GM13977 (cell line): ENCODE results near the gene PLXNA4.

Experiments
- DNase-seq: peaks from one replicate; pipeline ENCODE4 v3.0.0; 2012; ENCODE audit warnings: low spot score
- in situ Hi-C: fragments of 300-500 bp; cut with MboI; formaldehyde crosslinking; loops from one replicate; pipeline ENCODE4 v1.12.0; 2022; ENCODE audit warnings: low sequenced_read_pairs, low pct_unique_long_range_greater_than_20kb, mixed read lengths, inconsistent platforms; ENCODE audit not compliant: unreplicated experiment
- TF ChIP-seq, protein P1 (sequence below): IDR thresholded peaks from 2 replicates; pipeline ENCODE4 v1.5.1; 2012; ENCODE audit warnings: mild to moderate bottlenecking, control low read depth; ENCODE audit not compliant: insufficient read depth; ENCODE audit errors: extremely low read depth, missing control alignments

Gene PLXNA4

DNA sequence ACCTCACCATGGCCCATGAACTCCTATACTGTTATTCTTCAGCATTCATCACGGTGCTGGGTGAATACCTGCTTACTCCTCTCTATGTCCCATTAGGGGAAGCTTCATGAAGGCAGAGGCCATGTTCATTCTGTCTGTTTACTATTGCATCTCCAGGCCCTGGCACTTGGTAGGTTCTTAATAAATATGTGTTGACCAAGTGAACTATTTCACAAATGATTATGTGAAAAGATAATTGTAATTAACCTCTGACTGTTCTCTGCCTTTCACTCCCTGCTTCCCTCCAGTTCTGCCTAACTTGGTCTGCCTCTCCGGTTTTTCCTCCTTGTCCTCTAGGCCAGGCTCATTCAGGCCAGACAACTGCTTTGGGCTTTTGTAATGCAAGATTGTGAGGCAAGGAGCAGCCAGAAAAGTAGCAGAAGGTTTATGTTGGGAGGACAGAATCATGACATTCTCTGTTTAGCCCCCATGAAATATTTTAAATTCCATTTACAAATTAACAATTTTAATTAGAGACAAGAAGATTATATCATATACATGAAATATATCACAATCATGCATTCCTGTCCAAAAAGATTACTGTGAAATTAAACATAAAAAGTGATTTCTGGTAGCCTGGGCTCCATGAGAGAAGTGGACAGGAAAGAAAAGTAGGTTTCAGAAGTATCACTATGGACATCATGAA lies 42.1 kb upstream of the PLXNA4 start:
- in situ Hi-C loops: no loop called here
- DNase-seq: no peak
- TF ChIP-seq, protein P1, sequence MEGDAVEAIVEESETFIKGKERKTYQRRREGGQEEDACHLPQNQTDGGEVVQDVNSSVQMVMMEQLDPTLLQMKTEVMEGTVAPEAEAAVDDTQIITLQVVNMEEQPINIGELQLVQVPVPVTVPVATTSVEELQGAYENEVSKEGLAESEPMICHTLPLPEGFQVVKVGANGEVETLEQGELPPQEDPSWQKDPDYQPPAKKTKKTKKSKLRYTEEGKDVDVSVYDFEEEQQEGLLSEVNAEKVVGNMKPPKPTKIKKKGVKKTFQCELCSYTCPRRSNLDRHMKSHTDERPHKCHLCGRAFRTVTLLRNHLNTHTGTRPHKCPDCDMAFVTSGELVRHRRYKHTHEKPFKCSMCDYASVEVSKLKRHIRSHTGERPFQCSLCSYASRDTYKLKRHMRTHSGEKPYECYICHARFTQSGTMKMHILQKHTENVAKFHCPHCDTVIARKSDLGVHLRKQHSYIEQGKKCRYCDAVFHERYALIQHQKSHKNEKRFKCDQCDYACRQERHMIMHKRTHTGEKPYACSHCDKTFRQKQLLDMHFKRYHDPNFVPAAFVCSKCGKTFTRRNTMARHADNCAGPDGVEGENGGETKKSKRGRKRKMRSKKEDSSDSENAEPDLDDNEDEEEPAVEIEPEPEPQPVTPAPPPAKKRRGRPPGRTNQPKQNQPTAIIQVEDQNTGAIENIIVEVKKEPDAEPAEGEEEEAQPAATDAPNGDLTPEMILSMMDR: no peak

DNA sequence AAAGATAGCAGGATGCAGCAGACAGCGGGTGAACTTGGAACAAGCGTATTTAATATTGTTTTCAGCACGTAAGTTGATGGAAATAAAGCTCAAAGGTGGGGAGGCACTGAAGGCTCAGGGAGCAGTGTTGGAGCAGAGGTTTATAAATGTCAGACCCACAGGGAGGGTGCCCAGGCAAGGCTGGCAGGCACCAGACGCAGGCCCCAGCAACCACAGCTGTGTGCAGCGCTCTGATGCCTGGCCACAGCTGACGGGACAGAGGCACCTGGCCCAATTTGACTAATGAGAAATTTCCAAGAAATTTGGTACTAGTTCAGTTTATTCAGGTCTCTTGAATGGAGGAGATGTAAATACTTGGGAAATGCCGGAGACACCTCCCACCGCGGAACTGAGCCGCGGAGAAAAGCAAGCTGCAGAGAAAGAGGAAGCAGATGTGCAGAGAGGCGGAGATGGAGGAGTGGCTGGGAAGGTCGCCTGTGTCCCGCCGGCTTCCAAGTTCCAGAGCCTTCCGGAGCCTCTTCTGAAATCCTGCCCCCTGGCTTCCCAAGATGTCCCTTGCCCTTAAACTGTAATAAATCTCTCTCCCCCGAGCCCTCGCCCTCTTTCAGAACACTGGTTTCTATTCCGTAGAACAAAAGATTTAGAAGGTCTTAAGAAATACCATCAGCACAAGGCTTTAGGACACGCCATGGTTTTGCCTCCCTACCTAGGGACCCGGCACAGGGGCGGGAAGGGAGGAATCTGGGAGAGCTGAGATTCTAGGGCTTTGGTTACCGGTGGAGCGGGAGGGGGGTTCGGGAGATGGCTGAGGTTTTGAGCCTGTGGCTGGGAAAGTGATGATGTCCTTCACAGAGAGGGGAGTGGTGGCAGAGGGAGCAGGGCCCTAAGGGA lies 38.4 kb upstream of the PLXNA4 start:
- TF ChIP-seq, protein P1: no peak
- DNase-seq: no peak
- in situ Hi-C loops: no loop called here

DNA sequence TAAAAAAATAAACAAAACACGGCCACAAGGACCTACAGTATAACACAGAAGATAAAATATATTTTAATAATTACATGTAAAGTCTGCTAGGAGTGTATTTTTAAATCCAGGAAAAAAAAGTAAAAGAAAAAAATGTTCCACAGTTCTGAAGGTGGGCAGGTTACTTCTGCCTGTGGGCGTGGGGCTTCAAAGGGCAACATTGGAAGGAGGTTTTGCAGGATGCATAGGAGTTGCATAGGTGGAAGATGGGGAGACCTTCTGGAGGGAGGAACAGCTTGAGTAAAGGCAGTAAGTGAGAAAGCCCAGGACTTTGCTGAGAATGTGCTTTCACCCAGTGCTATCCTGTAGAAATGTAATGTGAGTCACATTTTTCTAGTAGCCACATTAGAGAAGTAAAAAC lies 37.5 kb upstream of the PLXNA4 start:
- in situ Hi-C loops: no loop called here
- DNase-seq: no peak
- TF ChIP-seq, protein P1: no peak

DNA sequence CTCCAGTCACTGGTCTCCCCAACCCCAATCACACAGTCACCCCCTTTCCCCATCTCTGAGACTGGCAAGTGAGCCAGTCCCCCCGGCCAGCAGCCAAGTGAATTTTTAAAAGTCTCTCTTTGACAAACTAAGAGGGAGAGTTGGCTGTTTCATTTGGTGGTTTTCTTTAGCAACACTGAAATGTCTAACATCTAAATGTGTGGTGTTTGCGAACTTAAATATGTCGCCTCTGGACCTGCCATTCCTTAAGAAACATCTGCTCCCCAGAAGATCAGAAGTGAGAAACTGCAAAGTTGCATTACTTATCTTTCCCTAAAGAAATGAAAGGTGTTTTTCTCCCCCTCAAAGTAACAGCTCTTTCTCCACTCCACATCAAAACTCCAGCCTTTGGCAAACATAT lies 34.7 kb upstream of the PLXNA4 start:
- DNase-seq: no peak
- TF ChIP-seq, protein P1: no peak
- in situ Hi-C loops: no loop called here

DNA sequence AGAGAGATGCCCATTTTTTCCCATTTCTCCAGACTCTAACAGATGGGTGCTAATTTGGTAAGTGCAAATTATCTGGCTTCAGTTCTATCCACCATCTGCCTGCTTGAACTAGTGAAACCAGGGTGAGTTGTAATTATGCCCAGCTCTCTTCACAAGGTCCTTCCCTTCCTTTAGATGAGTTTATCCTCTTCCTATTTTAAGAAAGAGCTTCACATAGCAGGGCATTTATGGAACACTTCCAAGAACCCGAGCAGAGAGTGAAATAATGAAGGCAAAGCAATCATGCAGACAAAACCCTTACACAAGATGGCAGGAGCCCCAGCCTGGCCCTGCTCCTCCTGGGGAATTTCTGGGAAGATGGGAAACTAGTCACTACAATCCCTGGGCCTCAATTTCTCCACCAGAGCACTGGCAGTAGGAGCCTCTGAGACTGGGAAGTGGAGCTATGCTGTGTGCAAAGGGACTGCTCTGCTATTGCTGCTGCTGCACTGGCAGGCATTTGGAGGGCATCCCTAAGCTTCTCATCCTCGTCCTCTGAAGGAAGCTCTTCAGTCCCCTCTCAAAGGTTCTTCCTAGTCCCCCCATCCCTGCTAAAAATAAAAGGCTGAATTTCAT lies 33.7 kb upstream of the PLXNA4 start:
- in situ Hi-C loops: no loop called here
- TF ChIP-seq, protein P1: no peak
- DNase-seq: no peak

DNA sequence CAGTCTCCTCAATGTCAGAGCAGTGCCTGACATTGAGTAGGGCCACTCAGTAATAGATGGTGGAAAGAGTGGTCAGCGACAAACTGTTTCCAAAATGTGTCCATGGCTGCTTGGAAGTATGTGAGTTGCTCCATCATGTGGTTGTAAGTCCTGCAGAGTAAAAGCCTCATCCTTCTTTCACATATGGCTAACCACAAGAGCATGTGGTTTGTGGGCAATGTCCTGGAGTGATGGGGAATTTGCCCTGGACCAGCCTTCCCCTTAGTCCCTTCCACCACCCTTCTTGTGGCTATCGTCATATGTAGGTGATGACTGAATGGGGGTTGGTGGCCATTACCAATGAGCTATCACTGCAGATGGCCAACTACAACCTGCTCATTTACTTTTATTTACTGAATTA lies 33.0 kb upstream of the PLXNA4 start:
- in situ Hi-C loops: no loop called here
- no peak for DNase-seq
- TF ChIP-seq, protein P1: no peak
